GM20000 (cell line): ENCODE results near the gene MAGI3.
A peak's percentile ranks its signal among the peaks of the same experiment; 100 is the strongest.

Source experiments
- DNase-seq: peaks from one replicate; pipeline ENCODE4 v3.0.0; 2012; ENCODE audit warnings: low spot score
- CTCF ChIP-seq: IDR thresholded peaks from 2 replicates; pipeline ENCODE4 v1.5.1; 2012; ENCODE audit warnings: mild to moderate bottlenecking, control low read depth; ENCODE audit errors: extremely low read depth, missing control alignments

The MAGI3 gene

GRCh38 chr1:113670650-113671049 lies 280.3 kb downstream of the MAGI3 start:
- DNase-seq: no peak
- no peak for TF ChIP-seq CTCF

GRCh38 chr1:113672491-113672890 lies 282.2 kb downstream of the MAGI3 start:
- DNase-seq: no peak
- TF ChIP-seq CTCF: no peak

GRCh38 chr1:113674591-113674990 lies 284.3 kb downstream of the MAGI3 start:
- no peak for DNase-seq
- no peak for TF ChIP-seq CTCF

GRCh38 chr1:113675302-113675701 lies 285.0 kb downstream of the MAGI3 start:
- TF ChIP-seq CTCF: no peak
- DNase-seq: no peak

- TF ChIP-seq CTCF: no peak
- DNase-seq: no peak
Measured at GRCh38 chr1:113676524-113676923, 286.2 kb downstream of the MAGI3 start.

- DNase-seq: peak; percentile 48
- TF ChIP-seq CTCF: no peak
Measured at GRCh38 chr1:113677250-113678158, 287.2 kb downstream of the MAGI3 start.

- TF ChIP-seq CTCF: no peak
- DNase-seq: no peak
Measured at GRCh38 chr1:113678159-113678469, 287.8 kb downstream of the MAGI3 start.
